SU-DHL-6 (cell line): ENCODE results near the gene MICAL3.

ENCODE experiments used
- H2AFZ ChIP-seq: fragments of 200-600 bp; sonication (generic); 2 replicates; pipeline ENCODE4 v1.6.1; 2014; ENCODE audit warnings: low read depth, mild to moderate bottlenecking, moderate library complexity, mixed read lengths, antibody characterized with exemption, low read length; ENCODE audit not compliant: severe bottlenecking
- H3F3A ChIP-seq: fragments of 200-600 bp; shearing (Covaris generic); 2 replicates; pipeline ENCODE4 v1.6.0; 2016; ENCODE audit warnings: antibody characterized with exemption, mild to moderate bottlenecking; ENCODE audit not compliant: insufficient read depth
- H3K27ac ChIP-seq: fragments of 200-600 bp; sonication (generic); 2 replicates; pipeline ENCODE4 v1.5.1; 2016; ENCODE audit warnings: low read depth, mild to moderate bottlenecking, low read length, moderate library complexity, mixed read lengths
- H3K27me3 ChIP-seq: fragments of 200-600 bp; sonication (generic), shearing (Covaris generic); 2 replicates; pipeline ENCODE4 v1.6.0; 2014; ENCODE audit warnings: mild to moderate bottlenecking, low read length
- H3K36me3 ChIP-seq: fragments of 200-600 bp; sonication (generic); 2 replicates; pipeline ENCODE4 v1.6.1; 2014; ENCODE audit warnings: mild to moderate bottlenecking, low read length, mixed read lengths
- H3K4me2 ChIP-seq: fragments of 300-600, 200-600 bp; shearing (Covaris generic), sonication (generic); 2 replicates; pipeline ENCODE4 v1.6.0; 2014; ENCODE audit warnings: low read length, low read depth, mild to moderate bottlenecking; ENCODE audit not compliant: poor library complexity, severe bottlenecking
- H3K4me3 ChIP-seq: fragments of 200-600 bp; sonication (generic); 2 replicates; pipeline ENCODE4 v1.5.1; 2014; ENCODE audit warnings: antibody characterized with exemption, low read length, mild to moderate bottlenecking, mixed read lengths; ENCODE audit not compliant: insufficient read depth, poor library complexity, severe bottlenecking
- H3K79me2 ChIP-seq: fragments of 200-600 bp; sonication (generic); 2 replicates; pipeline ENCODE4 v1.6.1; 2014; ENCODE audit warnings: mild to moderate bottlenecking, low read length, moderate library complexity; ENCODE audit not compliant: insufficient read depth
- H3K9ac ChIP-seq: fragments of 200-600 bp; sonication (generic); 2 replicates; pipeline ENCODE4 v1.7.0; 2014; ENCODE audit warnings: mild to moderate bottlenecking, low read length
- H3K9me2 ChIP-seq: fragments of 200-600 bp; sonication (generic); replicated peaks from 2 replicates; pipeline ENCODE4 v1.6.1; 2014; ENCODE audit warnings: low read length; ENCODE audit not compliant: insufficient read depth
- H3K9me3 ChIP-seq: fragments of 200-600 bp; sonication (generic); 2 replicates; pipeline ENCODE4 v1.6.1; 2014; ENCODE audit warnings: low read length, mixed read lengths; ENCODE audit not compliant: insufficient read depth
- H4K20me1 ChIP-seq: fragments of 200-600 bp; sonication (generic); 2 replicates; pipeline ENCODE4 v1.6.1; 2014; ENCODE audit warnings: low read depth, mild to moderate bottlenecking, antibody characterized with exemption, low read length, moderate library complexity, mixed read lengths
- CTCF ChIP-seq: fragments of 200-600 bp; sonication (generic); IDR thresholded peaks from one replicate; pipeline ENCODE4 v1.5.1; 2017; ENCODE audit warnings: antibody characterized with exemption, mild to moderate bottlenecking, low read length, moderate library complexity; ENCODE audit not compliant: insufficient read depth, poor library complexity, severe bottlenecking
- EZH2phosphoT487 ChIP-seq: fragments of 200-600 bp; sonication (generic), shearing (Covaris generic); conservative IDR thresholded peaks from 2 replicates; pipeline ENCODE4 v1.6.1; 2018; ENCODE audit warnings: mild to moderate bottlenecking, antibody characterized with exemption, low read length, moderate library complexity, mixed read lengths

MICAL3 gene

GRCh38 chr22:17746916-17747315, 277.4 kb downstream of the MICAL3 start:
- no peak overlapping the region for H3K27ac ChIP-seq
- H3K9me3 ChIP-seq: no peaks in the 10 kb centered on the region
- no peaks in the 10 kb centered on the region for H3K79me2 ChIP-seq
- TF ChIP-seq EZH2phosphoT487: no peak
- no peak for TF ChIP-seq CTCF
- H3K27me3 ChIP-seq: no peaks in the 10 kb centered on the region
- H3K4me2 ChIP-seq: no peak overlapping the region
- no peaks in the 10 kb centered on the region for H3K9me2 ChIP-seq
- no peak overlapping the region for H2AFZ ChIP-seq
- H3K36me3 ChIP-seq: no peaks in the 10 kb centered on the region
- H3F3A ChIP-seq: no peaks in the 10 kb centered on the region
- H3K9ac ChIP-seq: no peak overlapping the region
- H3K4me3 ChIP-seq: no peak overlapping the region
- H4K20me1 ChIP-seq: no peaks in the 10 kb centered on the region

GRCh38 chr22:17744430-17744829, 279.9 kb downstream of the MICAL3 start:
- no peak for TF ChIP-seq EZH2phosphoT487
- TF ChIP-seq CTCF: no peak
- H3K9me3 ChIP-seq: no peaks in the 10 kb centered on the region
- H3K4me2 ChIP-seq: no peak overlapping the region
- no peak overlapping the region for H2AFZ ChIP-seq
- no peaks in the 10 kb centered on the region for H3F3A ChIP-seq
- no peaks in the 10 kb centered on the region for H3K27me3 ChIP-seq
- H3K4me3 ChIP-seq: no peak overlapping the region
- H3K36me3 ChIP-seq: no peaks in the 10 kb centered on the region
- no peak overlapping the region for H3K27ac ChIP-seq
- H3K9me2 ChIP-seq: no peaks in the 10 kb centered on the region
- no peak overlapping the region for H3K9ac ChIP-seq
- no peaks in the 10 kb centered on the region for H3K79me2 ChIP-seq
- no peaks in the 10 kb centered on the region for H4K20me1 ChIP-seq

- H3F3A ChIP-seq: no peaks in the 10 kb centered on the region
- H3K27ac ChIP-seq: no peak overlapping the region
- no peaks in the 10 kb centered on the region for H3K9me2 ChIP-seq
- H3K27me3 ChIP-seq: no peaks in the 10 kb centered on the region
- no peak overlapping the region for H3K4me3 ChIP-seq
- no peak for TF ChIP-seq EZH2phosphoT487
- TF ChIP-seq CTCF: no peak
- no peaks in the 10 kb centered on the region for H3K36me3 ChIP-seq
- no peak overlapping the region for H2AFZ ChIP-seq
- no peak overlapping the region for H3K9ac ChIP-seq
- no peak overlapping the region for H3K4me2 ChIP-seq
- H3K9me3 ChIP-seq: no peaks in the 10 kb centered on the region
- no peaks in the 10 kb centered on the region for H3K79me2 ChIP-seq
- no peaks in the 10 kb centered on the region for H4K20me1 ChIP-seq
Observed at GRCh38 chr22:17743661-17744411, 280.5 kb downstream of the MICAL3 start.
